IPS DF 6.9 (cell line): ENCODE measurements around the gene RGS19.

Source experiments
- DNase-seq: peaks from one replicate; pipeline ENCODE4 v3.0.0-alpha.2; 2013; ENCODE audit warnings: low read depth, low spot score
- H3K27ac ChIP-seq: one replicate; pipeline ENCODE4 v1.5.1; 2013; ENCODE audit warnings: low read length, control low read depth
- H3K27me3 ChIP-seq: 2 replicates; pipeline ENCODE4 v1.6.1; 2013; ENCODE audit warnings: mild to moderate bottlenecking, low read length; ENCODE audit not compliant: control insufficient read depth, insufficient read depth
- H3K36me3 ChIP-seq: 2 replicates; pipeline ENCODE4 v1.6.1; 2013; ENCODE audit warnings: low read length; ENCODE audit not compliant: control insufficient read depth, insufficient read depth
- H3K4me1 ChIP-seq: 2 replicates; pipeline ENCODE4 v1.6.1; 2013; ENCODE audit warnings: low read length; ENCODE audit not compliant: control insufficient read depth, insufficient read depth
- H3K4me3 ChIP-seq: 2 replicates; pipeline ENCODE4 v1.5.1; 2013; ENCODE audit warnings: mild to moderate bottlenecking, low read length
- H3K9me3 ChIP-seq: 2 replicates; pipeline ENCODE4 v1.6.1; 2013; ENCODE audit warnings: low read length, inconsistent platforms; ENCODE audit not compliant: control insufficient read depth, insufficient read depth
- WGBS: extraction: QIAGEN DNeasy Blood & Tissue Kit; methylation state at CpG from one replicate; pipeline ENCODE4 v1.1.7; 2013; ENCODE audit warnings: mixed read lengths, missing lambda C conversion rate; ENCODE audit not compliant: insufficient read length, insufficient coverage; 5-methylcytosine and 5-hydroxymethylcytosine counted together

The RGS19 gene

DNA sequence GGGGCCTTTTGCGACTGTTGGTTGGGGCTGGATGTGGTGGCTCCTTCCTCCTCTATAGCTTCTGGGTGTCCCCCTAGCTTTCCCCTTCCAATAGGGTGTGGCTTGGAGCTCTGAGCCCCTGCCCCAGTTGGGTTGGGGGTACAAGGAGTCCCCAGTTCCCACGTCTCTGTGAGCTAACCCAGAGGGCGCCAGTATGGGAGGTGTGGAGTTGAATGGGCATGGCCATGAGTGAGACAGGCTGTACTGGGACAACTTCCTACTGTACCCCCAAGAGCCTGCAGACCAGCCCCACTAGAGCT lies 42.2 kb downstream of the RGS19 start:
- no peak for DNase-seq

DNA sequence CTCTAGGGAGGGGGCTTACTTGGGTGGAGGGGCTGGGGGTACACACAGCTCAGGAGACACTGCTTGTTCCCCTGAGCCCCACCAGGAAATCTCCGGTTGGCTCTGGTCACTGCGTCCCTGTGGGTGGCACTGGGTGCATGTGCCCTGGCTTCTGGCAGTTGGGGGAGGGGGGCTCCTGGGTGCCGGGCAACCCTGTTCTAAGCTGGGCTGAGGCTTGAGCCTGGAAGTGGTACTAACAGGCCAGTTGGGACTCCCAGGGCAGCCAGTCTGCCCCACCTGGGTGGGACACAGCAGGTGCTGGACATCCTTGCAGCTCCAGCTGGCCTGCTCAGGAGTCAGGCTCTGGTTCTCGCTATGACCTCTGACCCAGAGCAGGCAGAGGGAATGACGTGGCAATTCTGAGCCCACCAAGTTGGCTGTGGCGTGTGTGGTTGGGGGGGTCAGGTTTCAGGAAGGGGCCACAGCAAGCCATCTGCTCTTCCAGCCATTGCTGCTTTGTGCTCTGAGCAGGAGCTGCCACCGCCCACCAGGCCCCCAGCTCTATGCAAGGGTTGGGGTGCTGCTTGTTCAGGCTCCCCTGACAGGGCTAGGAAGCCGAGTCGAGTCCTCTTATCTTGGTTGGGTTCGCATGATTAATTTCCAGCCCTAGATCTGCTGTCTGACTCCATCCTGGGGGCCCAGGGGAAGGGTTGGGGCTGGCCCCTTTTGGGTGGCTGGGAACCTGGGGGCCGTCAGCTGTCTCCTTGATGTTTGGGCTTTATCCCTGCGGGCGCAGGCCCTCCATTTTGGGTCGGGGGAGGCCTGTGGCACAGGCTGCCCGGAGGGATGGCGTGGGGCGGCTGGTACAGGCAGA lies 42.7 kb downstream of the RGS19 start:
- Histone ChIP-seq H3K9me3 (no peaks in the 10 kb centered on the region), H3K27me3 (peaks cover 8% of the 10 kb centered on the region; the same call in 1 of the 2 replicates), H3K27ac (no peak overlapping the region), H3K4me3 (no peak overlapping the region), H3K4me1 (peaks cover 16% of the 10 kb centered on the region), H3K36me3 (peaks cover 10% of the 10 kb centered on the region)
- WGBS: no CpG with 5 or more reads among the region's 17 CpGs
- DNase-seq: no peak

More for the DNA sequence above, 42.2 kb downstream of the RGS19 start:
- H3K9me3 ChIP-seq: no peaks in the 10 kb centered on the region
- no peak overlapping the region for H3K27ac ChIP-seq
- no CpG with 5 or more reads among the region's 3 CpGs for WGBS
- peaks cover 5% of the 10 kb centered on the region; the same call in 1 of the 2 replicates for H3K36me3 ChIP-seq
- no peak overlapping the region for H3K4me3 ChIP-seq
- H3K27me3 ChIP-seq: peaks cover 8% of the 10 kb centered on the region; the same call in 1 of the 2 replicates
- peaks cover 16% of the 10 kb centered on the region for H3K4me1 ChIP-seq

DNA sequence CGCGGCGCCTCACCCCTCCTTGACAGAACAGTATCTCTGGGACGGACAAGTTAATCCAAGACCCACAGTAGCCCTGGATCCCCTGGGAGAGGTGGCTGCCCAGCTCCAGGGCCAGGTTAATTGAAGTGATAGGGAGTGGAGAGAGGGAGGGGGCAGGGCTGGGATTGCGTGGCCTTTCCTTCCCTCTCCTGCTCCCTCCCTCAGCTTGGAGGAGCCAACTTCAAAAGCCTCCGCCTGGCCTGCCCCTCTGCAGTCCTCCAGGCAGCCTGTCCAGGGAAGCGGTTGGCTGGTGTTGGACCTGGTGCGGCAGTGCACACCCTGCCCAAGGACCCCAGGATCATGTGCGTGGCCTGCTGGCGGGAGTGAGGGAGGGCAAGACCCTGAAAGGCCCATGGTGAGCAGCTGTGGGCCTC lies 43.4 kb downstream of the RGS19 start, which contains the start of gene C20orf204:
Gene C20orf204, plus strand, starts transcription at position 250 of the 413 bp plus-strand sequence. Its CDS starts 142 bp downstream, at position 392.
- no peak within 1 kb of the TSS for H3K27ac ChIP-seq
- H3K4me1 ChIP-seq: peaks cover 16% of the 10 kb centered on the region
- H3K36me3 ChIP-seq: peaks cover 10% of the 10 kb centered on the region
- WGBS: no CpG with 5 or more reads among the region's 10 CpGs
- H3K27me3 ChIP-seq: peaks cover 5% of the 10 kb centered on the region; the same call in 1 of the 2 replicates
- H3K4me3 ChIP-seq: no peak within 1 kb of the TSS
- DNase-seq: no peak
- no peaks in the 10 kb centered on the region for H3K9me3 ChIP-seq

DNA sequence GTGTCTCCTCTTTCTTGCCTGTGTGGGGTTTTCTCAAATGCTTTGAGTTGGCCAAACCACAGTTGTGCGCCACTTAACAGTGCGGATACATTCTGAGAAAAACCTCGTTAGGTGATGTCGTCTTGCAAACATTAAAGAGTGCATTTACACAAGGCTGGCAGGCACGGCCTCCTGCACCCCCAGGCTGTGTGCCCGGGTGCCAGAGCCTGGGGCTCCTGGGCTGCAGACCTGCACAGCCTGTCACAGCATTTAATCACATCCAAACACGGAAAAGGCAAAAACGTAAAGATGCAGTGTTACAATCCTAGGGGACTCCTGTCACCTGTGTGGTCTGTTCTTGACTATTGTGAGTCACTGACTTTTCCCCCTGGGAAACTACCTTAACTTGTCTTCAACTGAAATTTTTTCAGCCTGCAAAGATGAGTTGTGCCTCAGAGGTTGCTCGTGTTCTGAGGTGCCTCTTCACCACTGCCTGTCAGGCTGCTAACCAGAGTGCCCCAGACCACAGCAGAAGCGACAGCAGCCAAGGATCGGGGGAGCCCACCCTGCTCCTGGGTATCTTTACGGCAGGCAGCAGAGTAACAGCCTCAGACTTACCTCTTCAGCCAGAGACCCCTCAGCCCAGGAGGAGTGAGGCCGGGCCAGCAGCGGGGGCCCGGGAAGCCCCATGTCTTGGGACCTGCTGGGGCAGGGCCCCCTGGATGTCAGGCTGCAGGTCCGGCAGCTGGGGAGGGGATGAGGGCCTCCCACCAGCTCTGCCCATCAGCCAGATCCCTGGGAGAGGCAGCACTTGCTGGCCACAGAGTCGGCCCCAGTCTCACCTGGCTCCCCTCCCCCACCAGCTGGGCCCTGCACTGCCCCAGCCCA lies 44.0 kb downstream of the RGS19 start:
- no CpG with 5 or more reads among the region's 17 CpGs for WGBS
- Histone ChIP-seq H3K9me3 (no peaks in the 10 kb centered on the region), H3K27me3 (no peaks in the 10 kb centered on the region; the same call in 1 of the 2 replicates), H3K27ac (no peak overlapping the region), H3K36me3 (peaks cover 13% of the 10 kb centered on the region), H3K4me1 (peaks cover 16% of the 10 kb centered on the region), H3K4me3 (no peak overlapping the region)
- no peak for DNase-seq

DNA sequence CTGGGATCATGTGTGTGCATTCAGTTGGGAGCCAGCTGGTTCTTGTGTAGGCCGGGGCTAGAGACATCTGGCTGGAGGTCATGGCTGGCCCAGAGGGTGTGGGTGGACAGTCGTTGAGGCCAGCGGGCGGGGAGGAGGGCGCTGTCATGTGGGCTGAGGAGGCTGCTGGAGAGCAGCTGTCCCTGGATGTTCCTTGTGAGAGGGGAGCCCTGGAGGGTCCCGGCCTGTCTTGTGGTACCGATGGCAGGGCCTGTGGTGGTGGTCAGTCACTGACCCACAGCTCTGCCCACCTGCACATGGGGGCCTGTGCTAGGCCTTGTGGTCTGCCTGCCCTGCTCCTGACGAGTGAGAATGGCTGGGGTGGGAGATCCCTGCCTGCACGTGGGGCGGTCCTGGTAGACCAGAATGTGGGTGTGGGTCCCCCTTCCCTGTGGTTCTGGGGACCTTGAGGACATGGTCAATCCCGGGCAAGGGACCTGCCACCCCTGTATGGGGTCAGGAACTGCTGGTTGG lies 45.3 kb downstream of the RGS19 start:
- no peak overlapping the region for H3K4me3 ChIP-seq
- no peak for DNase-seq
- H3K36me3 ChIP-seq: peaks cover 24% of the 10 kb centered on the region
- peaks cover 13% of the 10 kb centered on the region for H3K4me1 ChIP-seq
- no peak overlapping the region for H3K27ac ChIP-seq
- no peaks in the 10 kb centered on the region for H3K9me3 ChIP-seq
- no peaks in the 10 kb centered on the region; the same call in 1 of the 2 replicates for H3K27me3 ChIP-seq
- no CpG with 5 or more reads among the region's 11 CpGs for WGBS

DNA sequence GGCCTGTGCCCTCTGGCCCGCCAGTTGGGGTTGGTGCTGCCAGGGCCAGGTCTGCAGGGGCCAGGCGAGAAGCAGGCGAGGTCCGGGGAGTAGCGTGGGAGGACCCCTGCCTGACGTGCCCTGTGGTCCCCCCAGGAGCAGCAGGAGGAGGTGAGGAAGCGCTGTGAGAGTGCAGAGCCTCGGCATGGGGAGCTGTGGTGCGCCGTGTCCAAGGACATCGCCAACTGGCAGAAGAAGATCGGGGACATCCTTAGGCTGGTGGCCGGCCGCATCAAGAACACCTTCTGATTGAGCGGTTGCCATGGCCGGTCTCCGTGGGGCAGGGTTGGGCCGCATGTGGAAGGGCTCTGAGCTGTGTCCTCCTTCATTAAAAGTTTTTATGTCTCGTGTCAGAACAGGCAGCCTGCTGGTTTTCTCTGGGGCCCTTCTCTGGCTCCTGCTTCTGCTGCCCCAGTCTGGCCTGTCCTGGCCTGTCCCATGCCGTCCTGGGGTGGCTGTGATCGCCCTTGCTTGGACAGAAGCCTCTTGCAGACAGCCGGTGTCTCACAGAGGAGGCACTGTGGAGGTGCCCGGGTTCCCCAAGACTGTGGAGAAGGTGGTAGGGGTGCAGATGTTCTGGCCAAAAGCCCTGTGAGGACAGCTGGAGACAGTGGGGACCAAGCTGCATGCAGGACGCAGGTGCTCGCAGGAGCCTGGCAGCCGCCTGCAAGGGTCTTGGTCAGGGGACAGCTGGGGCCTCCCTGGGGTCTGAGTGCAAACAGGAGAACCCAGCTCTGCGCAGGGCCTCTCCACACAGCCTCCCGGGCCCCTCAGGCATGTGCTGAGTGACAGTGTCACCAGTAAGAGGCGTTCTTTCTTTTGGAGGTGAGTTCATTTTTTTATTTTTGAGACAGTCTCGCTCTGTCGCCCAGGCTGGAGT lies 46.4 kb downstream of the RGS19 start:
- Histone ChIP-seq H3K36me3 (peaks cover 24% of the 10 kb centered on the region), H3K27ac (no peak overlapping the region), H3K4me1 (peaks cover 13% of the 10 kb centered on the region), H3K4me3 (no peak overlapping the region), H3K27me3 (no peaks in the 10 kb centered on the region), H3K9me3 (no peaks in the 10 kb centered on the region)
- no peak for DNase-seq
- WGBS: no CpG with 5 or more reads among the region's 31 CpGs

DNA sequence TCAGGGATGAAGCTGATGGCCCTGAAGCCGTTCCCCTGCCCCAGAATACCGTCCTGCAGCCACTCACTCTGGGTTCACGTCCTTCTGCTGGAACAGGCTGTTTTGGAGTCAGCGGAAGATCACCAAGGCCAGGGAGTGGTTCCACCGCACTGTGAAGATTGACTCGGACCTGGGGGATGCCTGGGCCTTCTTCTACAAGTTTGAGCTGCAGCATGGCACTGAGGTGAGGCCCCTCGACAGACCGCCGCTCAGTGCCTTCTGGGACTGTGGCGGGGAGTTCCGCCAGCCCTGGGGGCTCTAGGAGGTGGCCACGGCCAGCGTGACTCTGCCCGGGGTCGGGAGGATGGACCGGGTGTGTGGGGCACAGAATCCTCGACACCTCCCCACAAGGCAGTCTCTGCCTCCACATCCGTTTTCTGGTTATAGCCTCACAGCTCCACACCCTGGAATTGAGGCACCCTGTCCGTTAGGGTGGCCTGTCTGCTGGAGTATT lies 47.5 kb downstream of the RGS19 start:
- Histone ChIP-seq H3K9me3 (no peaks in the 10 kb centered on the region), H3K4me3 (no peak overlapping the region), H3K36me3 (peaks cover 29% of the 10 kb centered on the region), H3K27me3 (no peaks in the 10 kb centered on the region), H3K27ac (no peak overlapping the region), H3K4me1 (peaks cover 11% of the 10 kb centered on the region)
- DNase-seq: no peak
- no CpG with 5 or more reads among the region's 19 CpGs for WGBS

DNA sequence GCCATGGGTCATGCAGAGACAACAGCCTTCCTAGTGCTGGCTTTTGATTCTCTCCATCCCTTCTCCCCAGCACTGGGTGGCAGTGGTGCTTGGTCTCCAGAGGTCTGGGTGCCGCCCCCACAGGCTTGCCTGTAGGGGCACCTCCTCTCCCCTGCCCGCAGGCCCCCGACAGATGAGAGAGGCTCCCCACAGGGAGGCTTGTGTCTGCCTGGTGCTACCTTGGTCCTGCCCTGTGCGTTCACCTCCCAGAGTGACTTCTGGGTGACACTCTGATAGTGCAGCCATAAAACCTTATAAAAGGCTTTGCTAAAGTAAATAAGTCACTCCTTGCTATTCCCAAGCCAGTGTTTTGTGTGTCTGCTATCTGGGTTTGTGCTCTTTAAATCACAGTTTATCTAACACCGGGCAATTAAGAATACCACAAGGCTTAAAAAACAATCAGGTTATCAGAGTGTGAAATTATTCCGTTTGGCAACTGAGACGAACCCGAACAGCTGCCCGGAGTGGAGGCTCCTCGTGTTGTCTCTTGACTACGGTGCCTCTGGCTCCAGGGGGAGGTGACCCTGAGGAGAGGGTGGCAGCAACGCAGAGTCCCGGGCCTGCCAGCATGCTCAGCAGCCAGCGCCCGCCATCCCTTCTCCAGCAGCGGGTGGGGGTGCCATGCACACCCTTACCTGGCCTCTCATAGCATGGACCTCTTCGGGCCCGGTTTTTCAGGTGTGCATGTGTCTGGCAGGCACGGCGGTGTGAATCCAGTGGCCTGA lies 48.8 kb downstream of the RGS19 start:
- no peaks in the 10 kb centered on the region for H3K4me1 ChIP-seq
- no peaks in the 10 kb centered on the region for H3K9me3 ChIP-seq
- H3K36me3 ChIP-seq: peaks cover 34% of the 10 kb centered on the region
- no peaks in the 10 kb centered on the region for H3K27me3 ChIP-seq
- WGBS: no CpG with 5 or more reads among the region's 20 CpGs
- no peak overlapping the region for H3K4me3 ChIP-seq
- H3K27ac ChIP-seq: no peak overlapping the region
- DNase-seq: no peak
